HG03045 (cell line): ENCODE data around the gene TMEM38A.
"Not testable (repeated sequence)": the region's sequence is repeated elsewhere in the genome, so short reads cannot be mapped to it uniquely, and the experiment has no call there.

ENCODE experiments used
- ATAC-seq: cut with Tn5 transposase; IDR thresholded peaks from one replicate; pipeline ENCODE4 v1.9.1; 2021; ENCODE audit warnings: mild to moderate bottlenecking, moderate library complexity; ENCODE audit not compliant: unreplicated experiment

The TMEM38A gene

DNA sequence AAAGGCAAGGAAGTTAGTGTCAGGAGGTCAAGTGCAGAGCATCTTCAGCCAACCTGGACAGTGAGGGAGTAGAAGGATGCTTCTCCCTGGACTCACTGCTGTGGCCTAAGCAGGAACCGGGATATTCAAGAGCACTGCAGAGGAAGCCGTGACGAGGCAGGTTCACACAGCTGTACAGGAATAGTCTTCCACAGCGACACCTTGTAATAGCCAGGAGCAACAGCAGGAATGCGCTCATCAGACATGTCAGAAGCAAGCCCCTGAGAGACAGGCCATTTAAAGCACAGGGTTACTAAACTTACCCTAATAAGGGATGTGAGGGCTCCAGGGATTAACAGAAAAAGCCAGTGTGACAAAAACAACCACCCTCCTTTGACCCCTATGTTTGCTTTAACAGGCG, 29.5 kb upstream of the TMEM38A start:
- ATAC-seq, result no peak

DNA sequence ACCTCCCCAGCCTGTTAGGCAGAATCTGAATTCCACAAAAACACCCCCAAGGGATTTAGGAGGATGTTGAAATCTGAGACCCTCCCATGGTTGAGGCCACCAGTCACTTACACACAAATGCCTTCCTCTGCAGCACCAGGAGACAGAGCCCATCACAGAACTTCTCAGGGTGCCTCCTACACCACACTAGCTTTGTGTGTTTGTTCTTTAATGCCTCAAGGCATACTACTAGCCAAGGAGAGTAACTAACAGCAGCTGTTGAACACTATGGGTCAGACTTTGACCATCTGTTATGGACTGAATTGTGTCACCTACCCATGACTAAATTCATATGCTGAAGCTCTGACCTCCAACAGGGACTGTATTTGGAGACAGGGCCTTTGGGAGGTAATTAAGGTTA, 23.4 kb upstream of the TMEM38A start:
- ATAC-seq, result no peak

DNA sequence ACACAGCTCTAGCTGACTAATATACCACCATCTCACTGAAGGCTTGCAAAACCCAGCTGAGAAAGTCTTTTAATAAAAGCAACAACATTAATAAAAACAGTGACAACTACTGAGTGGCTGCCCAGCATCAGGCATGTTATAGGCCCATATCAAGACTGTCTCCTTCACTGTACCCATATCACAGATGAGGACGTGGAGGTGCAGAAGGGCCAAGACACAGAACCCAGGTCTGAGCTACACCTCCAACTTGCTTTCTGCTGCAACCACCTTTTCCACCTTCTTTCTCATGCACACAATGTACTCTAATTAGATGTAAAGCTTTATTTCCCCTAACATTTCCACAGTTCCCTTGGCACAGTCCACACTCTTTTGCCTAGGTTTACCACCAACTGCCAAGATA, 22.3 kb upstream of the TMEM38A start:
- ATAC-seq, result no peak

DNA sequence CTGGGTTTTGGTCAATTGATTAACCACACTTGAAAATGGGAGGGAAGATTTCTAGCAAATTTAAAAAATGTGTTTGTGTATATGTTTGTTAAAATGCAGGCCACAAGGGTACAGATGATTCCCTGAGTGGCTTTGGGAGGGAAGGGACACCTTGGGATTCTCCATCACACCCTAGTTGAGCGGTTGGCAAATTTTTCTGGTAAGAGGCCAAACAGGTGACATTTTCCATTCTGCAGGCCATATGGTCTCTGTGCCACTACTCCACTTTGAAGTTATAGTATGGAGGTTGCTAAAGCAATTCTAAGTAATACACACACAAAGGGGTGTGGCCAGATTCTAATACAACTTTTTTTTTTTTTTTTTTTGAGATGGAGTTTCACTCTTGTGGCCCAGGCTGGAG, 20.0 kb upstream of the TMEM38A start:
- ATAC-seq, result no peak

DNA sequence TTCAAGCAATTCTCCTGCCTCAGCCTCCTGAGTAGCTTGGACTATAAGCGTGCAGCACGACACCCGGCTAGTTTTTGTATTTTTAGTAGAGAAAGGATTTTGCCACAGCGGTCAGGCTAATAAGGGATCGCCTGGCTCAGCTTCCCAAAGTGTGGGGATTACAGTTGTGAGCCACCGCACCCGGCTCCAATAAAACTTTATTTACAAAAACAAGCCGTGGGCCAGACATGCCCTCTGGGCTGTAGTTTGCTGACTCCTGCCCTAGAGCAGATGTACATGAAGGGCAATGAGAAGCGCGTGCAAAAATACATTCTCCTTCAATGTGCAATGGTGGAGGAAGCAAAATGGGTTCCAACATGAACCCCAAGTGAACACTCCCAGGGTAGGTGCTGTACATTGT, 19.2 kb upstream of the TMEM38A start:
- no peak for ATAC-seq

DNA sequence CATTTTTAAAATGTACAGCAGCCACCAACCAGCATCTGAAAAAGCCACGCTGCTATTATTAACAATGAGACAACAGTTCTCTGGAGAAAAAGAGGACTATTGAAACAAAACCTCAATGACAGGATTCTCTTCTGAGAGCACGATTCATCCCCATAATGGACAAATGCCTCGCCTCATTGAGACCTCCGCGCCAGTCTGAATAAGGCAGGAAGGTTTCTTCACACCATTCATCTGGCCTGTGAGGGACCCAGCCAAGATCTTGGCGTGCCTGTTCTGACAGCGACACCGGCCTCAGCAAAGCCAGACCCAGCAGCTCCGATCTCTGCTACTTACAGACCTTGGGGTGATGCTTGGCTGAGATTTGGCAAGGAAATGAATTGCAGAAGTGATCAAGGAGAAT, 15.8 kb upstream of the TMEM38A start:
- no peak for ATAC-seq

DNA sequence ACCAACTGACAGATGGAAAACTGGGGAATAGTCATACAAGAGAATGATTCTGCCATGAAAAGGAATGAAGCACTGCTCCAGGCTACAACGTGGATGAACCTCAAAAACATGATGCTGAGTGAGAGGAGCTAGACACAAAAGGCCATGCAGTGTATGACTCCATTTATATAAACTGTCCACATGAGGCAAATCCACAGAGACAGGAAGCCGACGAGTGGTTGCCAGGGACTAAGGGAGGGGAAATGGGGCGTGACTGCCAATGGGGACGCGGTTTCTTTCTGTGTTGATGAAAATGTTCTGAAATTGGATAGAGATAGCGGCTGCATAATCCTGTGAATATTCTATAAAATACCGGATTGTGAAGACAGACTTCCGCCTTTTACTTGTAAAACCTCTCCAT, 11.2 kb upstream of the TMEM38A start:
- no peak for ATAC-seq

DNA sequence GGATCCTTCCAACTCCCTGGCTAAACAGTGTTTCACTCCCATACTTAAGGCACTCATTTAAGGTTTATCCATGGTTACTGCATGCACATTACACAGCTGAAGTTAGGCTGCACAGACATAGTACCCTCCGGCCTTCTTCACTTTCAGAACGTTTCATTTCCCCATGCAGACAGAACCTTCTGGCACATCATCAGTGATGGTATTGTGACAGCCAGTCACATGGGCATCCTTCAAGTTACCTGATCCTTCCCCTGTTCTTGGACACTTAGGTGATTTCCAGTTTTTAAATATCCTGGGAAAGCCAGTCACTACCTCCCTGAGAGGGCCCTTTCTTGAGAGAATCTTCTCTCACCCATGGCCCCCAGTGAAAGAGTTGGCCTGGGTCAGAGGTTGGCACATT, 10.1 kb upstream of the TMEM38A start:
- no peak for ATAC-seq

DNA sequence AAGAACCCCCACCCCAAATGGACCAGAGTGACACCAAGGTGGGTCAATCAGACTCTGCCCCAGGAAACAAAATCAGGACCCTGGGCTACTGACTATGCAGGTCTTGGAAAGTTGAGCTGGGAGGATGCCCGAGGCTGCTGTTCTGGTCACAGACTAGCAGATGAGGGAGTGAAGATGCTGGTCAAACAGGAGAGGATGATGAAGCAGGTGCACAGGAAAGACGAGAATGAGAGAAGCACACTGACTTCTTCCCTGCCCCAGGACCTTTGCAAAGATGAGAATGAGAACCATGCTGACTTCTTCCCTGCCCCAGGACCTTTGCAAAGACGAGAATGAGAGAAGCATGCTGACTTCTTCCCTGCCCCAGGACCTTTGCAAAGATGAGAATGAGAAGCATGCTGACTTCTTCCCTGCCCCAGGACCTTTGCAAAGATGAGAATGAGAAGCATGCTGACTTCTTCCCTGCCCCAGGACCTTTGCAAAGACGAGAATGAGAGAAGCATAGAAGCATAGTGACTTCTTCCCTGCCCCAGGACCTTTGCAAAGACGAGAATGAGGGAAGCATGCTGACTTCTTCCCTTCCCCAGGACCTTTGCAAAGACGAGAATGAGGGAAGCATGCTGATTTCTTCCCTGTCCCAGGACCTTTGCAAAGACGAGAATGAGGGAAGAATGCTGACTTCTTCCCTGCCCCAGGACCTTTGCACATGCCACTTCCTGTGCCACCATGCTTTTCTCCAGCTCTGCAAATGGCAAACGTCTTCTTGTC, 9.3 kb upstream of the TMEM38A start:
- not testable (repeated sequence) for ATAC-seq

DNA sequence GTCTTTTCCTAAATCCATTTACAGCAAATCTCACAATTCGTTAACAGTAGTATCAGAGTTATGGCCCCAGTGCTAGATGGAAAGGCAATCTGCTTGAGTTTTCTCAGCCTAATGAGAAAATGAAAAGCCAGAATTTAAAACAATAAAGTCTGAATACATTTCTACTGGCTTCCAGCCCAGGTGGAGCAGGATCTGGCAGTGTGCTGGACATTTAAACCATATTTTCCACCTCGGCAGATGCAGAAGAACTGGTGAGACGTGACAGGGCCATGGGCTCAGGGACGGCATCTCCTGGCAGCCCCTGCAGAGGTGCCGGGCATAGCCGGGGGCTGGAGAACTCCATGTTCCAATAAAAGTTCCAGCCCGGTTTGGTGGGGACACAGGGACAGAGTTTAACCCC, 8.1 kb upstream of the TMEM38A start:
- ATAC-seq, result no peak

DNA sequence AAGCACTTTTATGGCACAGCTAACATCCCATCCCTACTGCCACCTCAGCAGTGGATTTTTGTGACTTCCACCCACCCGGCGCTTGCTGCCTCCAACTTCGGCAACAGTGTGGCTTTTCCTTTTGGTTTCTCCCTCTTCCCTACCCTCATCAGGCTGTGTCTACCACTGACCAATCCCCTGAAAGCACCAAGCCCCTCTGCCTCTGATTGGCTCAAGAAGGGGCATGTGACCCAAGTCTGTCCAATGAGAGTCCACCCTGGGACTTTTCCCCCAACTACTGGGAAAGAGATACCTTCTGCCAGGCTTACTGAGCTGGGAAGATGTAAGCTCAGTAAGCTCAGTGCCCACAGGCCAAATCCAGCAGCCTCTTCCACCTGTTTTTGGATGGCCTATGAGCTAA, 6.8 kb upstream of the TMEM38A start:
- ATAC-seq, result no peak

DNA sequence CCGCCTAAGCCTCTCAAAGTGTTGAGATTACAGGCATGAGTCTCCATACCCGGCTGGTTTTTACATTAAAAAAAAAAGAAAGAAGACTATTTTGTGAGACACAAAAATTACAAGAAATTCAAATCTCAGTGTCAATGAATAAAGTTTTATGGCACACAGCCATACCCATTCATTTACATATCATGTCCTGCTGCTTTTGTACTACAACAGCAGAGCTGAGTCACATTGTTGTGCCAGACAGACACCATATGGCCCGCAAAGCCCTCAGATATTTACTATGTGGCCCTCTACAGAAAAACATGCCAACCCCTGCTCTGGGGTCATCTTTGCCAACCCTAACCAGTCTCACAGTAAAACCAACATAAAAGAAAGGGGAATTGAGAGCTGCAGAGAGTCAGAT, 6.3 kb upstream of the TMEM38A start:
- ATAC-seq, result no peak

DNA sequence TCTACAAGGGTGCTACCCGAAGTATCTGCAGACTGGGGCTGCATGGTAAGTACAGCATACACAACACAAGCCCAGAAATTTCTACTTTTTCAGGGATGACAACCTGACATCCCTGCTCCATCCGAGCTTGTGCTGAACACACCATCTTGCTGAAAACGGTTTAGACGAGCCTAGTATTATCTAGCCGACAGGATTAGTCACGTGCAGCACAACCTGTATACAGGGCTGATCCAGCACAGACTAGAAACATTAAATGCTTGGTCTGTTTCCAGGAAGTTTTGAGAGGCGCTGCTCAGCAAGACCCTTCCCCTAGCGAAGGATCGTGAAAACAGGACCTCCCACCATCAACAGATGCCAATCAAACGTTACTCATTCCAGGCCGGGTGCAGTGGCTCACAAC, 5.2 kb upstream of the TMEM38A start:
- ATAC-seq, result no peak

DNA sequence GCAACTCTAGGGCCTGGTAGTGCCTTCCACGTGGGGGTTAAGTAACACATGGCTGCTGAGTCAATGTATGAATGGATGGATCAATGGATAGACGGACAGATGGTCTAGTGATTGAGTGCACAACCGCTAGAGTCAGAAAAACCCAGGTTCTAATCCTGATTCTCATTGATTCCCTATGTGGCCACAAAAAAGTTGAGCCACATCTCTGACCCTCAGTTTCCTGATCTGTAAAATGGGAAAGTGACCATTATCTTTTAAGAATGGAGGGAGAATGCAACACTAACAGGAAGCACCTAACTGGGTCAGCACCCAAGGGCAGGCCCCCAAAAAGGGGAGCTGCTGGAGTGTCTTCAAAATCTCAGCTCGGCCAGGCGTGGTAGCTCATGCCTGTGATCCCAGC, 3.6 kb upstream of the TMEM38A start:
- no peak for ATAC-seq

DNA sequence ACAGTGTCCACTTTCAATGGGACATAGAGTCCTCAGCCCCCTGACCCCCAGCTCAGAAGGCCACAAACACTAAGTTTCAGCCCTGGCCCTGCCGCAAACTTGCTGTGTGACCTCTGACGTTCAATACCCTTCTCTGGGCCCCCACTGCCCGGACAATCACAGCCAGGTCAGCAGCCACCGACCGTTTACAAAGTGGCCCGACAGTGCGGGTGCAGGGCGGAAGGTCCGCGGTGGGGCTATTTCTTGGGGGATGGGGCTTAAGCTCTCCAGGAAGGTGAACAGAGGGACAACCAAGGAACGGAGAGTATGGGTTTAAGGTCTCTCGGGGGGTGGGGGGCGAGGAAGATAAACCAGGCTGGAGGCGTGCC, 1.5 kb upstream of the TMEM38A start:
- ATAC-seq, result no peak

DNA sequence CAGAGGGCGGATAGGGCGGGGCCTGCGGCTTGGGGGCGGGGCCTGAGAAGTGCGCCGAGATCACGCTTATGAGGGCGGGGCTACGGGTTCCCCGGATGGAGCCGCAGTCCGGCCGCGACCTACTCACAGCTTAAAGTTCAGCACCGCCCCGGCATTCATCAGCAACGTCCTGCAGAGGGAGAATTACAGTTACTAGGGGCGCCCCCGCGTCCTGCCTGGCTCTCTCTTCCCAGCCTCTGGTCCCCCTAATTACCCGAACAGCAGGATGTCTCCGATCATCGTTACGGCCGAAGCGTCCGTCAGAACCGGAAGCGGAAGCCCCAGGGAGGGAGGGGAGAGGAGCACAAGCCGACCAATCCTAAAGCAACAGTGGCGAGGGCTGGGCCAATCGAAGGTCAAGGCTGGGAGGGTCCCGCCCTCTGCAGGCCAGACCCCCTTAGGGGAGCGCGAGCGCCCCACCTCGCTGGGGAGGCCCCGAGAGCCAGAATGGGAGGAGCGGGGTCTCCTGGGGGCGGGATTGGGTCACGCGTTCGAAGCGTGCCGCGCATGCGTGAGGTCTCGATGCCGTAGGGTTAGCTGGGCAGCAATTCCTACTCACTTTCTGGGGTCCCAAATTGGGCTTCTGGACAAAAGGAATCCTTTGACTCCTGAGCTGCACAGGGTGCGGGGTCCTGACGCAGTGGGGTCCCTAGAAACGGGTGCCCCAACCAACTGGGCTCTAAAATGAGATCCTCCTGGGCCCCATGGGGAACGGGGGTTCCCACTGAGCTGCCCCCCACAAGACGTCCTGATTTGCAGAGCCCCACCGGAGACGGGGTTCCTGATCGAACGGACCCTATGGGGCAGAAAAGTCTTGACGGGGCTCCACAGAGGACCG, 869 bp upstream of the TMEM38A start, which contains the start of gene SMIM7:
SMIM7 (minus strand) TSS at position 313 of the 877 bp plus-strand sequence; CDS start at position 279, 34 bp downstream.
- peak; percentile 90 for ATAC-seq

DNA sequence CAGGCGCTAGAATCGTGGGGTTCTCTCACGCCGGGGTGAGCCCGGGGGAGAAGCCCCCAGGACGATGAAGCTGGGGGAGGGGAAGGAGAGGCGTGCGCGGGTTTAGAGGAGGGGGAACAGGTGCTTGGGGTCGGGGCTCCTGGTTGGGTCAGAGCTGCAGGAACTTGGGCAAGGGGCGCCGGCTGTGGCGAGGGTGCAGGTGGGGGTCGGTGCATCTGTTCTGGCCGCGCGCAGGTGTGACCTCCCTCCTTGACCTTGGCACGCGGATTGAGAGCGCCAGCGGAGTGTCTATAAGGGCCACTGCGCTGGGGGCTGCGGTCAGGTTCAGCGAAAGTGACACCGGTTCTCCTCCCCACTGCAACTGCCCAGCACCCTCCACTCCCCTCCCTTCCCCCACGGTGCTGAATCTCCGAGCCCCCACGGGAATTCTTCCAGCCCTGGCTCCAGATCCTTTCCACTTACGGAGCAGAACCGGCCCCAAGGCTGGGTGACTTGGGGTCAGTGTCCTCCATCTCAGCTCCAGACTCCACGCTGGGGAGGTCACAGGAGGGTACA, 618 bp downstream of the TMEM38A start:
- no peak for ATAC-seq

DNA sequence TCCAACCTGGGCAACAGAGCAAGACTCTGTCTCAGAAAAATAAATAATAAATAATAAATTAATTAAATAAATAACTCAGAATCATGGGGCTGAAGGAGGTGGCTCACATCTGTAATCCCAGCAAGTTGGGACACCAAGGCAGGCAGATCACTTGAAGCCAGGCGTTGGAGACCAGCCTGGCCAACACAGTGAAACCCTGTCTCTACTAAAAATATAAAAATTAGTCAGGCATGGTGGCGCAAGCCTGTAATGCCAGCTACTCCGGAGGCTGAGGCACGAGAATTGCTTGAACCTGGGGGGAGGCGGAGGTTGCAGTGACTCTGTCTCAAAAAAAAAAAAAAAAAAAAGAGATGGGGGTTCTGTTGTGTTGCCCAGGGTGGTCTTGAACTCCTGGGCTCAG, 7.2 kb downstream of the TMEM38A start:
- ATAC-seq, result no peak

DNA sequence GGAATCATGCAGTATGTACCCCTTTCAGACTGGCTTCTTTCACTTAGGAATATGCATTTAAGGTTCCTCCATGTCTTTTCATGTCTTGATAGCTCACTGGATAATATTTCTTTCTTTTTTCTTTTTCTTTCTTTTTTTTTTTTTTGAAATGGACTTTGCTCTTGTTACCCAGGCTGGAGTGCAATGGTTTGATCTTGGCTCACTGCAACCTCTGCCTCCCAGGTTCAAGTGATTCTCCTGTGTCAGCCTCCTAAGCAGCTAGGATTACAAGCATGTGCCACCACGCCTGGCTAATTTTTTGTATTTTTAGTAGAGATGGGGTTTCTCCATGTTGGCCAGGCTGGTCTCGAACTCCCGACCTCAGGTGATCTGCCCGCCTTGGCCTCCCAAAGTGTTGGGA, 7.8 kb downstream of the TMEM38A start:
- not testable (repeated sequence) for ATAC-seq

DNA sequence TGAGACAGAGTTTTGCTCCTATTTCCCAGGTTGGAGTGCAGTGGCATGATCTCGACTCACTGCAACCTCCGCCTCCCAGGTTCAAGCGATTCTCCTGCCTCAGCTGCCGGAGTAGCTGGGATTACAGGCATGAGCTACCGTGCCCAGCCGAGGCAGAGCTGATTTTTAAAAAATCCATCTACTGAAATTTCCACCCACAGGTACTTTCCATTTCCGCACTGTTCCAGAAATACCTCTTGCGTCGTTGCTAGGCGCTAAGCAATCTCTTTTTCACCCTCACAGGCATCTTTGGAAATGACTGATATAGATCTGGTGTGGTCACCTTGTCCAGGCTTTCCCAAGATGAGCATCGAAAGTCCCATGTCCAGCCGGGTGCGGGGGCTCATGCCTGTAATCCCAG, 9.4 kb downstream of the TMEM38A start:
- ATAC-seq, result no peak

DNA sequence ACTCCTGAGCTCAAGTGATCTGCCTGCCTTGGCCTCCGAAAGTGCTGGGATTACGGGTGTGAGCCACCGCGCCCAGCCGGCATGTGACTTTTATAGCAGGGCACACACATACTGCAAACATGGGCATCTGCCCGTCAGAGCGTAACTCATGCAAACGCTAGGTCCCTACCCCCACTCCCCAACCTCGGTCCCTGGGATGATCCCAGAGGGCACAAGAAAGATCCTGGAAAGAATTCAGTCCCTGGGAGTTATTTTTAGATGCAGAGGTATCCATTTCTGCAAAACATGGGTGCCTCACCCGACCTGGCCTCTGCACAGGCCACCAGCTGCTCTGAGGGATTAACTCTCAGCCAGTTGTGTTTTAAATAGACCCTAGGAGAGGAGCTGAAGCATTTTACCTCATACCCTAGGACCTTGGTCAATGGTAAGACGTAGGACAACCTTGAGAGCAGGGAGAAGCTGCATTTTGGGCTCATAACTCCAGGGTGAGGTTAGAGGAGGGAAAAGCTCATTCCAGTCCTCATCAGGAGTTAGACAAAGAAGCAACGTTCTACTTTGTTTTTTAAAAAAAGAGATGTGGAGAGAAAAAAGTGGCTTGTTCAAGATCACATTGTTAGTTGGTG, 10.8 kb downstream of the TMEM38A start:
- ATAC-seq, result no peak
